HG02759 (cell line): ENCODE measurements around the gene TPTE2.
"Not testable (repeated sequence)": the region's sequence is repeated elsewhere in the genome, so short reads cannot be mapped to it uniquely, and the experiment has no call there.

Source experiments
- ATAC-seq: cut with Tn5 transposase; IDR thresholded peaks from one replicate; pipeline ENCODE4 v1.9.1; 2021; ENCODE audit warnings: mild to moderate bottlenecking, moderate library complexity; ENCODE audit not compliant: unreplicated experiment

TPTE2 gene

DNA sequence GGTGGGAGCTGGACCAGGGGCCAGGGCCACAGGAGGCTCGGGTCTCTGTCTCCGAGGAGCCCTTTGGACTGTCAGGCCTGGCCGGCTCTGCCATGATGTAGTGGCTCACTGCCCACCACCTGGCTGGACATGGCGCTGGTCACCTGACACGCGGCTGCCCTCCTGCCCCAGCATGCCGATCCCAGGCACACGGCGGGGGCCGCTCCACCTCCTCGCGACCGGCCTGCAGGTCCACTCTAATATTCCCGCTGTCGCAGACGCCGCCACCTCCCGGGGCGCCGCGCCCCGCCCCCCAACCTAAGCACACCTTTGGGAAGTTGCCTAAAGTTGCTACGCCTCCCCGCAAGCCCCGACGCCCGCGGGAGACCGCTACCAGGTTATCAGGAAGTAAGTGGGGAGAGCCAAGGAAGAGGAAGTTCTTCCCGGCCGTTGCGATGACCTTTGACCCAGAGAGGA, at the start of gene TPTE2:
TPTE2 (minus strand) TSS at position 406 of the 456 bp plus-strand sequence. CDS start 58,298 bp downstream, outside the sequence.
- not testable (repeated sequence) for ATAC-seq

DNA sequence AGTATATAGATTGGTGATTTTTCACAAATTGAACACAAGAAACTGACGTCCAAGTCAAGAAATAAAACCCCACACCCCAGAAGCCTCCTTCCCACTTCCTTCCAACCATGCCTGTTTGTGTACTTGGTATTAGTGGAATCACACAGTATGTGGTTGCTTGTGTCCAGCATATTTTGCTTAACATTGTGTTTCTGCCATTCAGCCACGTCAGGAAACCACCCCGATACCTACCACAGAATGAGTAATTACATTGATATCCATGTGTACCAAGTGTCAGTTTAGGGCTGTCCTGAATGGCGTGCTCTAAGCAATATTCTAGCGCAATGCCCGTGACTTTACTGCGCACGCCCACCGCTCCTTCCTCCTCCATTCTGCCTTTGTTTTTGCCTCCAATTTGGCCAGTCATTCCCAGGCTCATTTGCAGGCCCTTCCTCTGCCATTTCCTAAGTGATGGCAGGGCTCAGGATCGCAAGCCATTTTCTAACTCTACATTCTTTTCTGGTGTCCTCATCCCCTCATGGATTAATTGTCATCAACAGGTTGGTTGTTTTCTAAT, 46.3 kb upstream of the TPTE2 start:
- no peak for ATAC-seq

DNA sequence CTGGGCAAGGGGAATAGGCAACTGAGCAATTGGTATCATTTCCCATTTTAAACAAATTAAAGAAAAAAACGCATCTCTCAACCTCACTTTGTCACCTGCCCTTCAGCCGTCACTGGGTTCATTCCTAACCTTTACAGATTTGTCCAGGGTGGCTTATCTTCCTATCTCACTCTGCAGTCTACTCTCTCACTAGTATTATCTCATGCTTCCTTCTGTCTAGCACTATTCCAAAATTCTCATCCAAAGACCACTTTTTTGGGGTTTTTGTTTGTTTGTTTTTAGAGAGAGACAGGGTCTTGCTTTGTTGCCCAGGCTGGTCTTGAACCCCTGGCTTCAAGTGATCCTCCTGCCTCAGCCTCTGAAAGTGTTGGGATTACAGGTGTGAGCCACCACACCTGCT, 45.4 kb upstream of the TPTE2 start:
- ATAC-seq, result no peak

DNA sequence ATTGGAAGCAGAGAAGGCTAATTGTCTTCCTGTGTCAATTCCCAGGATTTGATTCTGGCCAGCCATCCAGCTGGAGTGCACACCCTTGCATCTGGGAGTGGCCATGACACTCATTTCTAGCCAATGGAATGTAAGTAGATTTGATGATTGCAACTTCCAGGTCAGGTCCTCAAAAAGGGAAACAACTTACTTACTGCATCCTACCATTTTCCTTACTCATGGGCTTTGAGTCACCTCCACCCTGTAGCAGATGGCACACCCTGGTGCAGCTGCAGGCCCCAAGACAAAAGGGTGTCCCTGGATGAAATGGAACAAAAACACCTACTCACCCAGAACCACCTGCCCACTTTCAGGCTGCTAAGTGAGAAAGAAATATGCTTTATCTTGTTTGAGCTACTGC, 44.8 kb upstream of the TPTE2 start:
- no peak for ATAC-seq

DNA sequence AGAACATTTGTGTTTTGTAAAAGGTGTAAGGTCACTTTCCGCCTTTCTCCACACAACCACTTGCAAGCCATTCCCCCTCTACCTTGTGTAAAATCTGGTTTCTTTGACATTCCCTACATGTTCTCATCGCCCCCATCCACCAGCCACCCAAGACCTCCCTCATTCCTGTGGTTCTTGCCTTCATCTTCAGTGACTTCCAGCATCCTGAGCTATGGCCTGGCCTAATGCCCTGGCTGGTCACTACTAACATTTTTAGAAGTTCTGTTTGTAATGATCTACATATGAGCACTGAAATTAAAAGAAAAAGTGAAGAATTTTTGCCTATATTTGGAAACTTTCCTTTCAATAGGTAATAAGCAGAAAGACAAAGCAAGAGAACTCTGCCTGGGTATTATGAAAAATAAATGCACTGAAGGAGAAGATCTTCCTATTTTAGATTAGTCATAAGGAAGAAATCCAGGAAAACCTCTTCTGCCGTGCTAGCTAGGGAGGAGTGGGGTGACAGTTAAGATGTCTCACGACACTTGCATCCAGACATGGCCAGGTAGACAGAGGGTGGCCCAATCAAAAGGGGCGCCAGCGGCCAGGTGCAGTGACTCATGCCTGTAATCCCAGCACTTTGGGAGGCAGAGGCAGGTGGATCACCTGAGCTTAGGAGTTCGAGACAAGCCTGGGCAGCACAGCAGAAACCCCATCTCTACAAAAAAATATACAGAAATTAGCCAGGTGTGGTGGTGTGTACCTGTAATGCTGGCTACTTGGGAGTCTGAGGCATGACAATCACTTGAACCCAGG, 44.0 kb upstream of the TPTE2 start:
- no peak for ATAC-seq

DNA sequence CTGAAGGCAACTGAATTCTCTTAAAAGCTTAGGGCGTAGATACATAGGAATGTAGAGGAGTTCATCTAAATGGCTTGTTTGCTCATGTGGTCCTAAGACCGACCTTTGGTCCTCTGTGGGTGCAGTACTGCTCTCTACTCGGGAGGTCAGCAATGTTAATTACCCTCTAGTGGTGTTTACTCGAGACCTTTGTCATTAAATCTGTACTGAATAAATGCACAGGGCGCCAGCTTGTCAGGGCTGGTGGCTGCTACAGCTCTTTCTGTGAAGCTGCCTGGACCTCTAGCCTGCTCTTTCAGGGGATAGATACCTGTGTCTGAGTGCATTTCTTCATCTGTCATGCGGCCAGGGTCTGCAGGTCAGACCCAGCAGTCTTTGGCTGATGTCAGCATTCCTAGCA, 43.0 kb upstream of the TPTE2 start:
- ATAC-seq, result no peak

DNA sequence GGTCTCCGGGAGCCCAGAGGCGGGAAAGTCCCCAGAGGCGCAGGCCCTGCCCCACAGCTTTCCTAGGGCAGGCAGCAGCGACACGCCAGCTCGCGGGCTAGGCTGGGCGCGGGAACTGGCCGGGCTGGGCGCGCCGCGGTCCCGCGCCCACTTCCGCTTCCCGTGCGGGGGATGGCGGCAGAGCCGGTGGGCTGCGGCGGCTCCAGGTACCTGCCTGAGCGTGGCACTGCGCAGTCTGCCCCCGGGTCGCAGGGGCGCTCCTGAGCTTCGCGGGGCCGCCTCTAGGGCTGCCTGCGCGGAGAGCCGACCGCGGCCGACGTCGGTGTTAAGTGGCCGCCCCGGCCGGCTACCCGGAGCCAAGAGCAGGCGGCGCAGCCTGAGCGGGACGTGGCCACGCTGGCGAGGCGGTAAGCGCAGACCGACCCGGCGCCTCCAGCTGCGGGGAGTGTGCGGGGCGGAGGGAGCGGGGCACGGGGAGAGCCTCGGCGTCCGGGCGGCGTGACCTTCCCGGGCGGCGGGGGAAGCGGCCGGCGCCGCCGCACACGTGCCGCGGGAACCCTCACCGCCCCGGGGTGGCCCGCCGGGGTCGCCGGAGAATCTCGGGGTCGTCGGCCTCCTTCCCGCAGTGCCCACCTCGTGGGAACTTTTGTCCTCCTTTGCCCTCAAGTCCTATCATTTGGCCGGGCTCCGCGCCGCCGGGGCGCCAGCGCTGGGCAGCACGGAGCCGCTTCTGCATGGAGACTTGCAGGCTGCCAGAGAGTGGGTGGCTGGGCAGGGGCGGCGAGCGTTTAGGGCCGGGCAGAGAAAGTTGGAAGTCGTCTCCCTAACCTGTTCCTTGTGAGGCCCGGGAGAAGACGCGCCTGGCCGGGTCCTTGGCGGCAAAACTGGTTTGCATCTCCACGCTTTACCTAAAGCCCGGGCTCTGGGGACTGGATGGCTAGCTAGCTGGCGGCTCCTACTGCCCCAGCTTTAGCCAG, 40.7 kb upstream of the TPTE2 start:
- peak; percentile 89 for ATAC-seq

DNA sequence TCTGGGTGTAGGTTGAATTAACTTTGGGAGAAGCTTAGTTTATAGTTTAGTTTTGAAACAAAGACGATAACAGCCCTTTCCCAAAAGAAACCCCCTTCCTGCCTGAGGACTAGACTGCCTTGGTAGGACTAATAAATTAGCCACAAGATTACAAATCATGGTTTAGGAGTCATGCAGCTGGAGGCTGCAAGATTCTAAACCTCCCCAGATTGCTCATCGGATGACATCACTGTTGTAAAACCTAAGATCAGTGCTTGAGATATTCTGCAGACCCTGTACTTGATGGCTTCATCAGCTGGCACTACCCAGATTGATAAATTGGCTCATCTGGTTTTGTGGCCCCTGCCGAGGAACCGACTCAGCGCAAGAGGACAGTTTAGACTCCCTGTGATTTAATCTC, 36.2 kb upstream of the TPTE2 start:
- ATAC-seq, result no peak

DNA sequence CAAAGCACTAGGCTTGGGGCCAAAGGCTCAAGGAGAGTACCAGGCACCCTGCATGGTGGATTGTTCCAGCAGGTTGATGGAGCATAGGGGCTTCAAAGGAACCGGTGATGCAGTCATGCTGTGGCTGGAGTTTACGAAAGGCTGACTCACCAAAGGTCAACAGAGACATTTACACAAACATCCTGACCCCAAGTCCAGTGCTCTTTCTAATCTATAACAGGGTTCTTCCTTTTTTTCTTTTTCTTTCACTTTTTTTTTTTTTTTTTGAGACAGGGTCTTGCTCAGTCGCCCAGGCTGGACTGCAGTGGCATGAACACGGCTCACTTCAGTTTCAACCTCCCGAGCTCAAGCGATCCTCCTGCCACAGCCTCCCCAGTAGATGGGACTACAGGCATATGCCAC, 35.6 kb upstream of the TPTE2 start:
- no peak for ATAC-seq

DNA sequence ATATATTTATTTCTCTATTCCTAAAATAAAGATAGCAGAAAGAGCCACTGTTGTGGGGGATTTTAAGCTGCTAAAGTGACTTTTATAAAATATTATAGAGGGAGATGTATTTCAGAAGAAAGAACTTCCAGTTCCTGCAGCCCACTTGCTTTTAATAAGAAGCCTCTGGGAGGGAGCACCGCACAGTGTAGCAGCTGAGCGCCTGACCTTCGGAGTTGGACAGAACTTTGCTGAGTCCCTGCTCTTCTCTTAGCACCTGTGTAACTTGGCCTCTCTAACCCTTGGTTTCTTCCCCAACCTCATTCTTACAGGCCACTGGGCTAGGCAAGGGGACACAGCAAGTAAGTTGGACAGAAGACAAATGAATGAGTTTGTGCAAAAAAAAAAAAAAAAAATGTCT, 34.8 kb upstream of the TPTE2 start:
- no peak for ATAC-seq

DNA sequence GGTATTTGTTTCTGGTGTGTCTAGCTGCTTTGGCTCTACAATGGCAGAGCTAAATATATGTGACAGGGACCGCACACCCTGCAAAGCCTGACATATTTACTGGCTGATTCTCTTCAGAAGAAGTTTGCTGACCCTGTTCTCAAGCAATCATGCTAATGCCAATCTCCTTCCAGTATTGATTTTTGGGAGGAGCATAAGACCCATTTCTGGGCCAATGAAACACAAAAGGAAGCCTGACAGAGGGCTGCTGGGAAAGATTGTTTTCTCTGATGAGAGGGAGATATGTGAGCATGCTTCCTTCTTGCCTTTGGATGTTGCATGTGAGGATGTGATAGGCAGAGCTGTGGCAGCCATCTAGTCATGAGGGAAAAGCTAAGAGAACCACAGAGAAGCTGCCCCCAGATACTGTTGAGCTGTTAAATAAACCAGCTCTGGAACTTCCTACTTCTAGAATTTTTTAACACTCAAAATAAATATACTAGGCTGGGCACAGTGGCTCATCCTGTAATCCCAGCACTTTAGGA, 31.4 kb upstream of the TPTE2 start:
- no peak for ATAC-seq

DNA sequence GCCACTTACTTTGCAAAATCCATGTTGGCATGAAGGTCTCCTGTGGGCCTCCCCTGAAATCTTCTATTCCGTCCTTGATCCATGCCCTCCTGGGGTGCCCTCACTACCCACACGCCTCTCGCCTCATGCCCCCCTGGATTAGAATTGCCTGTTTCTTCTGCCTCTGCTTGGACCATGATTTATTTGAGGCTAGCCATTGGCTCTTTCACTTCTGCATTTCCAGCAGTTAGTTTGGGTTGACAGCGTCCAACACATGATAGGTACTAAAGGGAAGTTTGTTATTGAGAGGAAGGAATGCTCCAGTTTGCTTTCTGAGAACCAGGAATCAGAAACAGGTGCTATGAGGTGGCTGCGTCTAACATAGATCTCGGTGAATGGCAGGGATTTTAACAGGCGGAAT, 30.5 kb upstream of the TPTE2 start:
- ATAC-seq, result no peak

DNA sequence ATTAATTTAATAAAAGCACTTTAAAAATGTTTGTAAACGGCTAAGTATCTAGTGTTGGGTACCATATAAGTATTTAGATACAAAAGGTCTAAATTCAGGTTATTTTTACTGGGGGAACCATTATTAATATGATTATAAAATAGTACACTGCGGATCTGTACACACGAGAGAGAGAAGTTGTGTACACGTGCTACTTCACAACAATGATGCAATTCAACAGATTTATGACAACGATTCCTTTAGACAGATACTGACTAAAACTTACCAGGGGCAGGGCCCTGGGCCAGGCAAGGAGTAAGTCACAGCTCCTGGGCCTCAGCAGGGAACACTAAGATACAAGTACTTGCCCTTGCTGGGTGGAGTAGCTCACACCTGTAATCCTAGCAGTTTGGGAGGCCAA, 29.1 kb upstream of the TPTE2 start:
- ATAC-seq, result no peak

DNA sequence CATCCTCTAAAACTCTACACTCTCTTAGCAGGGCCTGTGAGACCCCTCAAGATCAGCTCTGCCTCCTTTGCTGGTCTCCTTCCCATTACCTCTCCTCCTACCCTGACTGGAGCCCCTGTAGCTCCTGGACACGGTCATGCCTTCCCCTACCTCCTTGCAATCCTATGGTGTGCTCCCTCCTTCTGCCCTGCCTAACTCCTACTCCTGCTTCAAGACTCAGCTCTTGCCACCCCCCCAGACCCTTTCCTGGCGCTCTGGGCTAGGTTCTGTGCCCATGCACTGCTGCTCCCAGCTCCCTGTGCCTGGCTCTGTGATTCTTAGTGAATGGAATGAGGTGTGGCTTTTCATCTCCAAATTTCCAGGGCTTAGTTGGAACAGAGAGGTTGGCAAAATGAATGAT, 28.0 kb upstream of the TPTE2 start:
- no peak for ATAC-seq

DNA sequence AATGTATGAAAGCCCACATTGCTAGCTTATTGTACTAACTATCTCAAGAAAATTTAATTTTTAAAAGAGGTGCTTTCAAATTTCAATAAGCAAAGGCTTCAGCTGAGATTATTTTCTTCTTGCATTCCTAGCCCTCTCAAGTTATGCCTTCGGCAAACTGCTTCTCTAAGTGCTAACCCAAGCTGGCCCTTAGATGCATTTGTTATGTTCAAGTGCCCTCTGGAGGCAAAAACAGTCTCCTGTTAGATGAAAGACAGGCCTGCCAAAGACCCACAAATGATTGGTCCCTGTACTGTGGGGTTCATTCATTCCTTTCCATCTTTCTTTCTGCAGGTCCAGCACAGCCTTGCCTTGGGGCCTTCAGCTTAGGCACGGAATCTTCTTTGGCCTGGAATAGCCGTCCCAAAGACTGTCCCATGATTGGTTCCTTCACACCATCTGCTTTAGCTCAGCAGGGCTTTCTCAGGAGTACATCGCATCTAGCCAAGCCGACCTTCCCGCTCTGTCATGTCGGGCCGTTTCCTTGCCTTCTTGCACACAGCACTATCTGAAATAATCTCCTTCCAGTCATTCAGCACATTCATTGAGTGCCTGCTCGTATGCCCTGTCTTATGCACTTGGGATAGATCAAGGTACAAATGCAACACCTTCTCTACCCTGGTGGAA, 26.4 kb upstream of the TPTE2 start:
- ATAC-seq, result peak; percentile 72

DNA sequence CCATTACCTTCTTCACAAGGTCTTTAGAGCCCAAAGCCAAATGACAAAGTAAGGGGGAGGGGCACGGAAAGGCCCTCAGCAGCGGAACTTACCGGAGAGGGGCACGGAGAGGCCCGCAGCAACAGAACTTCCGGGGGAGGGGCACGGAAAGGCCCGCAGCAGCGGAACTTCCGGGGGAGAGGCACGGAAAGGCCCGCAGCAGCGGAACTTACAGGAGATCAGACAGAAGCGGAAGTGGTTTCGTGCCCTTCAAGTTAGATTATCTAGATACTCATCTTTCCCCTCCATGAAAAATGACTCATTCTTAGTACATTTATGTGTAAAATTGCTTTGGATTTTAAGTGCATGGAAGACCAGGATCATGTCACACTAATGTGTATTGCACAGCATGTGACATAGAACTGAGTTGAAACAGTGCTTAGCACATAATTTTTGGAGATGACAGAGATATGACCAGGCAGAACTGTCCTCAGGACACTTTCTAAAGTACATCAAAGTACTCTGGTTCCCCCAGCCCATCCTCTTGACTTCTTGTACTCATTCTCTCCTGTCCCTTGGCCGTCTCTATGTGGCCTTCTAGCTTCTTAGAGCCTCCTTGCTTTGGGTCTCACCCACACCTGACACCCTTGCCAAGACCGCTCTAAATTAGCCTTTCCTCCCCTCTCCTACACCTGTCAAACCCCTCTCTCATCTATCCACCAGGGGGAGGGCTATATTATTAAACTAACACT, 25.7 kb upstream of the TPTE2 start:
- peak; percentile 86 for ATAC-seq

DNA sequence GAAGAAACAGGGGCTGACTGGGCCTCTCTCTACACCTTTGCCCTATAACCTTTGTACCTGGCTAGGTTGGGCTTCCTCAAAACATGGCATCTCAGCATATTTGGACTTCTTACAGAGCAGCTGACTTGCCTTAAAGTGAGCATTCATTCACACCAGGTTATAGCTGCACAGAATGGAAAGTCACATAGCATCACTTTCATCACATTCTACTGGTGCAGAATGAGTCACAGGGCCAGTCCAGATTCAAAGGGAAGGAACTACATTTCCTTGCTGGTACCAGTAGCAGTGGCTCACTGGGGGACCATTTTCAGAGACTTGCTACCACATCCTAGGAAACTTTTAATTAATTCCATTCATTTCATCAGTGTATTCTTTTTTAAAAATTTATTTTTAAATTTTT, 20.3 kb upstream of the TPTE2 start:
- ATAC-seq, result no peak

DNA sequence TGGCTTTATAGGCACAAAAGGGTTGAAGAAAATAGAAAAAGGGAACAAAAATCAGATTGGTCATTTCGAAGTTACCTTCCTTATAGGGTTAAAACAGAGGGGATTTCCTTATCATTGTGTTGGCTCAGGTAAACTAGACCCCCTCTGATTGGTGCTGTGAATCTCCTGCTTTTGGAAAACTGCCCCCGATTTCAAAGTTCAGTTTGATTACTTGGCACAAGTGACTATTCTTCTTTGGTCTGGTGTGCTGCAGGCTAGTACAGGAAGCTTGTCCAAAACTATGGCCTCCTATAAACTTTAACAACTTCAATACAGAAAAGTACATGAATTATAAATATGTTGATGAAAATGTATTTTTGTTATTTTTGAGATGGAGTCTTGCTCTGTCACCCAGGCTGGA, 13.9 kb upstream of the TPTE2 start:
- no peak for ATAC-seq

DNA sequence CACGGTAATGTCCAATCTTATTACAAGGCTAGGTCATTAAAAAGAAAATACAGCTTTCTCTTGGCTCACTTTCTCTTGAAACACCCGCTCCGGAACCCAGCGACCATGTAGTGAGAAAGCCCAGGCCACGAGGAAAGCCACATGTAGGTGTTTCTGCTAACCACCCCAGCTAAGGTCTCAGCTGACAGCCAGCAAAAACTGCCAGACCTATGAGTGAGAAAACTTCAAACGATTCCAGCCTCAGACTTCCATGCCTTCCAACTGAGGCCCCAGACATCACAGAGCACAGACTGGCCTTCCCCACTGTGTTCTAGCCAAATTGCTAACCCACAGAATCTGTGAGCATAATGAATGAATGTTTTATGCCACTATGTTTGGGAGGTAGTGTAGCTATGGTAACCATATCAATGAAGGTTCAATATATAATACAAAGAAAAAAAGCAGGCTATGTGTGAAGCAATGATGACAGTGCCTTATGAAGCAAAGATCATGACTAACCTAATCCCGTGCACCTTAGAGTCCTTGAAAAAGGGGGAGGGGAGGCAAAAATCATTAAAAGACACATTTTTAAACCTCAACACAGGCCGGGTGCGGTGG, 11.9 kb upstream of the TPTE2 start:
- ATAC-seq, result no peak

DNA sequence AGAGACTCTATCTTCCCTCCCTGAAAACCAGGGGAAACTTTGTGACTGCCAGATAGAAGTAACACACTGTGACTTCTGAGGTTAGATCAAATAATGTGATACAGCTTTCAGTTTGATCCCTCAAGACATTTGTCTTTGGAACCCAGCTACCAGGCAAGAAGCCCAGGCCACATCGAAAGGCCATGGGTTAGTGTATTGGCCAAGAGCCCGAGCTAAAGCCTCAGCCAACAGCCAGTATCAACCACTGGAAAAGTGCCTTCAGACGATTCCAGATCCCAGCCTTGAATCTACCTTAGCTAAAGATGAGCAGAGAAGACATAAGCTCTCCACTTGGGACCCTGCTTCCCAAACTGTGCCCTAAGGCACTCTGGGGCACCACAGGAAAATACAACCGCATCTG, 10.9 kb upstream of the TPTE2 start:
- no peak for ATAC-seq
